Right lobe of liver (tissue), 6 donors: Measurements from ENCODE around the gene FOXP4. TPM values are rescaled to one million over a fixed set of nuclear protein-coding genes. Genes with fewer than 3 reads are reported as not detected.
A peak's percentile ranks its signal among the peaks of the same experiment; 100 is the strongest.

Experiments
- ATAC-seq, 4 donors: fragments of 200-7000 bp; cut with Tn5 transposase; one replicate each; pipeline ENCODE4 v1.9.1; 2020; ENCODE audit warnings: mild to moderate bottlenecking in 4 of 4, moderate library complexity in 4 of 4
- DNase-seq, 3 donors: peaks; one replicate each; pipeline ENCODE4 v3.0.0-alpha.2; 2020
- H3K27ac ChIP-seq, 3 donors: fragments of 200-600 bp; one replicate each; pipeline ENCODE4 v1.8.0; 2022
- H3K27me3 ChIP-seq, 2 donors: fragments of 200-600 bp; one replicate each; pipeline ENCODE4 v1.8.0; 2022
- H3K36me3 ChIP-seq, 4 donors: fragments of 200-600 bp; sonication (generic) in 1 of 4; one replicate each; pipeline versions ENCODE4 v1.5.1 to v1.8.0; 2017 to 2022; ENCODE audit warnings: control low read depth in 1 of 4
- H3K4me1 ChIP-seq, 4 donors: fragments of 200-600 bp; sonication (generic) in 1 of 4; one replicate each; pipeline versions ENCODE4 v1.5.1 to v1.8.0; 2017 to 2022; ENCODE audit warnings: control low read depth in 1 of 4
- H3K4me3 ChIP-seq, 3 donors: fragments of 200-600 bp; one replicate each; pipeline ENCODE4 v1.8.0; 2022
- H3K9me3 ChIP-seq, 4 donors: fragments of 200-600 bp; sonication (generic) in 1 of 4; one replicate each; pipeline versions ENCODE4 v1.5.1 to v1.8.0; 2017 to 2022; ENCODE audit warnings: control low read depth in 1 of 4
- CTCF ChIP-seq, 4 donors: fragments of 200-600 bp in 3 of 4; fragments of 450-650 bp in 1 of 4; IDR thresholded peaks; one replicate each; pipeline versions ENCODE4 v1.5.1 to v1.8.0; 2016 to 2022; ENCODE audit warnings: antibody characterized with exemption in 4 of 4, mild to moderate bottlenecking in 2 of 4
- POLR2A ChIP-seq: fragments of 450-650 bp; IDR thresholded peaks from one replicate; pipeline ENCODE4 v1.6.1; 2017; ENCODE audit warnings: antibody characterized with exemption, mild to moderate bottlenecking
- WGBS: methylation state at CpG from one replicate; pipeline ENCODE4 v1.1.6; 2018; ENCODE audit warnings: low coverage, low lambda C conversion rate; ENCODE audit not compliant: insufficient coverage; ENCODE audit errors: missing lambda C conversion rate; 5-methylcytosine and 5-hydroxymethylcytosine counted together
- intact Hi-C, 2 donors: fragments of 100-400 bp; cut with DNase I; formaldehyde crosslinking; loops; one replicate each; pipeline versions ENCODE4 v1.11.2 to v1.14.1; 2022
- total RNA-seq, 6 experiments: library from RNA; depleted of rRNA in 2 of 6; stranded (reverse); fragments of >200 nt in 2 of 6; fragmentation: NEBNext Ultra II Directional in 3 of 6; extraction: Animal tissue kit (Norgen Biotek cat#: 25700) in 3 of 6; gene quantifications; one replicate each; pipeline versions ENCODE4 v1.1.0 to v1.2.4, GENCODE V29; 2016 to 2023
- donor health status: DM: no; HTN: yes; CAD: no.
- donor health status: DM: no; HTN: no; CAD: no.
- donor health status: DM: no; HTN: no; CAD: no.
- donor health status: DM: no; HTN: yes; CAD: no.
- donor health status: DM: no; HTN: yes; CAD: no.

Gene FOXP4
- total RNA-seq, 6 experiments from 2014 or later: 12.6 to 19.2 (median 14.9) TPM

- no peak for ATAC-seq
- 50% methylated on average over 1 of the region's 3 CpGs for WGBS
- intact Hi-C loops: loop anchor here in 1 of 2 donors (2.0 kb wide), 1 partner anchor 73 kb away; no protein-coding TSS in a partner anchor
- H3K27me3 ChIP-seq: no peaks in the 10 kb centered on the region
- H3K4me1 ChIP-seq: peaks cover 0 to 5% (median 0%) of the 10 kb centered on the region in 4 donors
- DNase-seq: no peak
- no peaks in the 10 kb centered on the region for H3K36me3 ChIP-seq
- no peak overlapping the region for H3K27ac ChIP-seq
- TF ChIP-seq POLR2A (no peak), CTCF (IDR thresholded peaks at IDR 0.05) (no peak)
- H3K4me3 ChIP-seq: no peak overlapping the region
- H3K9me3 ChIP-seq: no peaks in the 10 kb centered on the region
Measured at GRCh38 chr6:41605649-41606048, 59.5 kb downstream of the FOXP4 start.

GRCh38 chr6:41607036-41607435 lies 60.9 kb downstream of the FOXP4 start:
- WGBS: 90% methylated on average over 5 of the region's 5 CpGs
- ATAC-seq (no peak), DNase-seq (no peak)
- TF ChIP-seq POLR2A (no peak), CTCF (IDR thresholded peaks at IDR 0.05) (no peak)
- Histone ChIP-seq H3K4me1 (peaks cover 0 to 5% (median 0%) of the 10 kb centered on the region in 4 donors), H3K9me3 (no peaks in the 10 kb centered on the region), H3K27me3 (no peaks in the 10 kb centered on the region), H3K4me3 (no peak overlapping the region), H3K27ac (no peak overlapping the region), H3K36me3 (no peaks in the 10 kb centered on the region)
- intact Hi-C loops: no loop called here

- no peaks in the 10 kb centered on the region for H3K36me3 ChIP-seq
- no peak overlapping the region for H3K4me3 ChIP-seq
- intact Hi-C loops: no loop called here
- no peaks in the 10 kb centered on the region for H3K9me3 ChIP-seq
- no peak for TF ChIP-seq POLR2A
- TF ChIP-seq CTCF (IDR thresholded peaks at IDR 0.05): no peak
- no peak overlapping the region for H3K27ac ChIP-seq
- DNase-seq: no peak
- WGBS: 70% methylated on average over 3 of the region's 9 CpGs
- no peaks in the 10 kb centered on the region for H3K27me3 ChIP-seq
- ATAC-seq: no peak
- H3K4me1 ChIP-seq: peaks cover 0 to 5% (median 0%) of the 10 kb centered on the region in 4 donors
Measured at GRCh38 chr6:41607736-41608135, 61.6 kb downstream of the FOXP4 start.

- no peak for DNase-seq
- WGBS: 82% methylated on average over 9 of the region's 11 CpGs
- no peaks in the 10 kb centered on the region for H3K4me1 ChIP-seq
- H3K27ac ChIP-seq: no peak overlapping the region
- no peaks in the 10 kb centered on the region for H3K9me3 ChIP-seq
- H3K27me3 ChIP-seq: no peaks in the 10 kb centered on the region
- H3K36me3 ChIP-seq: no peaks in the 10 kb centered on the region
- ATAC-seq: peak in 2 of 4 donors; percentile 18 to 33
- TF ChIP-seq POLR2A (no peak), CTCF (IDR thresholded peaks at IDR 0.05) (no peak)
- intact Hi-C loops: no loop called here
- H3K4me3 ChIP-seq: no peak overlapping the region
Measured at GRCh38 chr6:41608443-41609151, 62.4 kb downstream of the FOXP4 start.
